HCT116 (cell line): Measurements from ENCODE around the gene MYLK.

Experiments used
- CBX3 ChIP-seq: IDR thresholded peaks from 2 replicates; pipeline ENCODE4 v1.6.1; 2012; ENCODE audit warnings: low read depth
- CEBPB ChIP-seq: IDR thresholded peaks from 2 replicates; pipeline ENCODE4 v1.6.1; 2012; ENCODE audit warnings: low read depth
- CTCF ChIP-seq, 3 experiments: fragments of 200-600 bp in 1 of 3; sonication (generic) in 1 of 3; IDR thresholded peaks in 2 of 3; conservative IDR thresholded peaks in 1 of 3; 2 replicates each; pipeline ENCODE4 v1.5.1; 2012 to 2017; ENCODE audit warnings: low read depth in 2 of 3, low read length in 2 of 3, antibody characterized with exemption in 1 of 3, borderline replicate concordance in 1 of 3, control low read depth in 1 of 3, mild to moderate bottlenecking in 1 of 3, mixed read lengths in 1 of 3, mixed run types in 1 of 3, moderate library complexity in 1 of 3; ENCODE audit not compliant: insufficient read depth in 1 of 3
- EZH2 ChIP-seq: fragments of 200-600 bp; sonication (generic); IDR thresholded peaks from 2 replicates; pipeline ENCODE4 v1.6.1; 2017; ENCODE audit warnings: antibody characterized with exemption, mixed run types
- EZH2phosphoT487 ChIP-seq: fragments of 200-600 bp; IDR thresholded peaks from 2 replicates; pipeline ENCODE4 v1.6.1; 2018; ENCODE audit warnings: antibody characterized with exemption, borderline replicate concordance
- FOSL1 ChIP-seq: IDR thresholded peaks from 2 replicates; pipeline ENCODE4 v1.6.1; 2012; ENCODE audit warnings: low read depth
- JUND ChIP-seq: IDR thresholded peaks from 2 replicates; pipeline ENCODE4 v1.6.1; 2012
- POLR2A ChIP-seq: IDR thresholded peaks from 2 replicates; pipeline ENCODE4 v1.7.0; 2011; ENCODE audit warnings: borderline replicate concordance; ENCODE audit not compliant: insufficient read depth, insufficient read length; ENCODE audit errors: extremely low read depth
- POLR2AphosphoS5 ChIP-seq: IDR thresholded peaks from 2 replicates; pipeline ENCODE4 v1.6.1; 2011; ENCODE audit warnings: mild to moderate bottlenecking, low read depth, low read length, moderate library complexity
- RAD21 ChIP-seq: IDR thresholded peaks from 2 replicates; pipeline ENCODE4 v1.6.1; 2012; ENCODE audit warnings: low read depth, mild to moderate bottlenecking
- SP1 ChIP-seq: IDR thresholded peaks from 2 replicates; pipeline ENCODE4 v1.6.1; 2012; ENCODE audit warnings: low read depth
- TF ChIP-seq, protein P1 (sequence below): IDR thresholded peaks from 2 replicates; pipeline ENCODE4 v1.6.1; 2012

DNA sequence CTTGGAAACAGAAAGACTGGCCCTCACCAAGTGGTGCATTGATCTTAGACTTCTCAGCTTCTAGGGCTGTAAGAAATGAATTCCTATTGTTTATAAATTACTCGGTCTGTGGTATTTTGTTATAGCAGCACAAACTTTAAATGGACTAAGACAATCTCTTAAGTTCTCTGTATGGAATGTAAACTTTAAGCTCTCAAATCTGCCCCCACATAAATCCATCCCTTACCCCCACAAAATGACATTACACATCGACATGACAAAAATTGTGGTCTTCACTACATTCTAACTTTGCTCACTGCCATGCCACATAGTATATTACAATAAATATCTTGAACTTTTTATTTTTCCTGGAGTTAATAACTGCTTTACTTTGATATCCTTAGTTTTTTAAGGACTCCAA is 121.3 kb downstream of the MYLK start:
- no peak for TF ChIP-seq POLR2AphosphoS5
- no peak for TF ChIP-seq CTCF (IDR thresholded peaks at IDR 0.05 in 2 of 3, conservative IDR thresholded peaks at IDR 0.05 in 1 of 3; ENCODE audit: borderline replicate concordance in 1 of 3, insufficient read depth in 1 of 3, low read depth in 2 of 3, low read length in 2 of 3)
- TF ChIP-seq POLR2A: no peak
- no peak for TF ChIP-seq FOSL1
- TF ChIP-seq, protein P1, sequence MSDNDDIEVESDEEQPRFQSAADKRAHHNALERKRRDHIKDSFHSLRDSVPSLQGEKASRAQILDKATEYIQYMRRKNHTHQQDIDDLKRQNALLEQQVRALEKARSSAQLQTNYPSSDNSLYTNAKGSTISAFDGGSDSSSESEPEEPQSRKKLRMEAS: no peak
- TF ChIP-seq SP1: no peak
- TF ChIP-seq CBX3: no peak
- no peak for TF ChIP-seq JUND
- TF ChIP-seq EZH2phosphoT487: no peak
- TF ChIP-seq EZH2: no peak
- TF ChIP-seq RAD21: no peak
- no peak for TF ChIP-seq CEBPB
